Endothelial cell of umbilical vein (primary cell): ENCODE data around the gene MED8. TPM values are rescaled to one million over a fixed set of nuclear protein-coding genes. Genes with fewer than 3 reads are reported as not detected.

Source experiments
- BruUV-seq: library from RNA; stranded (reverse); fragments of 400-500 nt; replicated peaks from 2 replicates; lab custom pipeline; 2021; lab: Mats Ljungman, UMichigan
- CTCF ChIA-PET: fragments of 300-600, 350-600 bp; sonication (Branson Sonifier 250); formaldehyde crosslinking; loops from one replicate; lab custom pipeline; 2021; ENCODE audit warnings: antibody characterized with exemption, inconsistent platforms; lab: Charles Lee
- POLR2A ChIA-PET: fragments of 300-600, 350-600 bp; sonication (Branson Sonifier 250); formaldehyde crosslinking; loops from one replicate; lab custom pipeline; 2021; ENCODE audit warnings: antibody characterized with exemption, inconsistent platforms; lab: Charles Lee
- DNase-seq: peaks from one replicate; pipeline ENCODE4 v3.0.0-alpha.2; 2011; ENCODE audit warnings: low read depth, low spot score
- FAIRE-seq: peaks from 2 replicates; lab custom pipeline; 2011; peaks lifted over from hg19 to GRCh38; lab: Jason Lieb, UNC
- H2AFZ ChIP-seq: 2 replicates; pipeline ENCODE4 v1.6.0; 2012; ENCODE audit warnings: low read depth, low read length, control low read depth, inconsistent platforms
- H3K27ac ChIP-seq: 2 replicates; pipeline ENCODE4 v1.5.1; 2011; ENCODE audit warnings: low read depth, mild to moderate bottlenecking, control low read depth, low read length, moderate library complexity; ENCODE audit not compliant: insufficient read depth
- H3K27me3 ChIP-seq, 2 experiments: 2 replicates each; pipeline versions ENCODE4 v1.6.0 to v1.6.1; 2011; ENCODE audit warnings: low read length in 2 of 2, mixed read lengths in 1 of 2; ENCODE audit not compliant: control insufficient read depth in 2 of 2, insufficient read depth in 2 of 2
- H3K36me3 ChIP-seq, 2 experiments: 2 replicates in 1 of 2; 3 replicates in 1 of 2; pipeline ENCODE4 v1.5.1; 2011; ENCODE audit warnings: low read length in 2 of 2, mild to moderate bottlenecking in 1 of 2, moderate library complexity in 1 of 2; ENCODE audit not compliant: control insufficient read depth in 2 of 2, insufficient read depth in 2 of 2; ENCODE audit errors: extremely low read depth in 1 of 2
- H3K4me1 ChIP-seq: 3 replicates; pipeline ENCODE4 v1.5.1; 2011; ENCODE audit warnings: mild to moderate bottlenecking, low read length; ENCODE audit not compliant: control insufficient read depth, insufficient read depth; ENCODE audit errors: extremely low read depth
- H3K4me2 ChIP-seq: 2 replicates; pipeline ENCODE4 v1.6.1; 2011; ENCODE audit warnings: low read length, control low read depth, mixed read lengths; ENCODE audit not compliant: insufficient read depth
- H3K4me3 ChIP-seq, 3 experiments: fragments of 200-600 bp in 1 of 3; sonication (generic), shearing (Covaris generic) in 1 of 3; replicated peaks in 1 of 3; 2 replicates each; pipeline ENCODE4 v1.5.1; 2011 to 2016; ENCODE audit warnings: control low read depth in 3 of 3, low read length in 3 of 3, mild to moderate bottlenecking in 2 of 3, inconsistent platforms in 1 of 3, low read depth in 1 of 3, moderate library complexity in 1 of 3; ENCODE audit not compliant: insufficient read depth in 1 of 3
- H3K79me2 ChIP-seq: 2 replicates; pipeline ENCODE4 v1.6.0; 2012; ENCODE audit warnings: low read length, inconsistent platforms; ENCODE audit not compliant: control insufficient read depth, insufficient read depth
- H3K9ac ChIP-seq: replicated peaks from 2 replicates; pipeline ENCODE3; 2011; ENCODE audit warnings: low read length, control low read depth; ENCODE audit not compliant: insufficient read depth; ENCODE audit errors: extremely low read depth
- H3K9me1 ChIP-seq: replicated peaks from 3 replicates; pipeline ENCODE4 v1.6.0; 2011; ENCODE audit warnings: mild to moderate bottlenecking, low read length; ENCODE audit not compliant: control insufficient read depth, insufficient read depth; ENCODE audit errors: extremely low read depth
- H3K9me3 ChIP-seq: replicated peaks from 2 replicates; pipeline ENCODE4 v1.5.1; 2012; ENCODE audit warnings: low read length, inconsistent platforms; ENCODE audit not compliant: control insufficient read depth, insufficient read depth
- H4K20me1 ChIP-seq: replicated peaks from 2 replicates; pipeline ENCODE3; 2011; ENCODE audit warnings: mild to moderate bottlenecking, low read length; ENCODE audit not compliant: control insufficient read depth, insufficient read depth; ENCODE audit errors: extremely low read depth
- EZH2 ChIP-seq: IDR thresholded peaks from 2 replicates; pipeline ENCODE4 v1.6.1; 2012; ENCODE audit warnings: borderline replicate concordance, low read depth, mild to moderate bottlenecking, moderate library complexity, low read length, inconsistent platforms; ENCODE audit not compliant: severe bottlenecking
- FOS ChIP-seq: IDR thresholded peaks from 2 replicates; pipeline ENCODE4 v1.6.1; 2011; ENCODE audit warnings: mild to moderate bottlenecking, low read length, moderate library complexity, borderline replicate concordance; ENCODE audit not compliant: insufficient read depth
- GATA2 ChIP-seq: IDR thresholded peaks from 2 replicates; pipeline ENCODE4 v1.7.0; 2011; ENCODE audit warnings: low read depth, mild to moderate bottlenecking, moderate library complexity, mixed read lengths, low read length; ENCODE audit not compliant: insufficient read length, insufficient read depth
- JUN ChIP-seq: IDR thresholded peaks from 2 replicates; pipeline ENCODE4 v1.6.1; 2011; ENCODE audit warnings: borderline replicate concordance, low read depth; ENCODE audit not compliant: insufficient read length, insufficient read depth
- MYC ChIP-seq: IDR thresholded peaks from one replicate; pipeline ENCODE4 v1.6.1; 2011; ENCODE audit warnings: mild to moderate bottlenecking, low read depth, low read length
- POLR2A ChIP-seq: IDR thresholded peaks from 2 replicates; pipeline ENCODE4 v1.6.1; 2012; ENCODE audit warnings: low read depth, mild to moderate bottlenecking, control low read depth, low read length
- POLR2AphosphoS5 ChIP-seq: IDR thresholded peaks from 2 replicates; pipeline ENCODE4 v1.6.1; 2012; ENCODE audit warnings: low read depth, mild to moderate bottlenecking, control low read depth, low read length, moderate library complexity; ENCODE audit not compliant: insufficient read depth
- dilution Hi-C: fragments of 300-500 bp; cut with MboI; formaldehyde crosslinking; loops from one replicate; pipeline ENCODE4 v1.15.0; 2019; ENCODE audit warnings: low sequenced_read_pairs; ENCODE audit not compliant: extremely low pct_ligation_motif_present
- intact Hi-C: fragments of 100-400 bp; cut with micrococcal nuclease; formaldehyde crosslinking; loops from one replicate; pipeline ENCODE4 v1.10.0; 2022
- polyA plus RNA-seq, 4 experiments: library from polyadenylated mRNA; depleted of rRNA in 3 of 4; stranded (reverse) in 3 of 4; unstranded in 1 of 4; fragments of >200 nt; gene quantifications; 2 replicates each; pipeline versions ENCODE4 v1.2.1 to v1.2.3, GENCODE V29; 2011 to 2012; ENCODE audit warnings: missing spikeins in 1 of 4
- total RNA-seq: library from RNA; stranded (reverse); gene quantifications from 2 replicates; pipeline ENCODE4 v1.2.3, GENCODE V29; 2021
- TF ChIP-seq, protein P1 (sequence below), 2 donors: IDR thresholded peaks; 1 replicate in 1 of 2; 2 replicates in 1 of 2; pipeline ENCODE4 v1.5.1; 2011; ENCODE audit warnings: low read length in 2 of 2, mild to moderate bottlenecking in 2 of 2, moderate library complexity in 2 of 2, control low read depth in 1 of 2, inconsistent platforms in 1 of 2, low read depth in 1 of 2; ENCODE audit not compliant: insufficient read depth in 1 of 2; ENCODE audit errors: extremely low read depth in 1 of 2
- TF ChIP-seq, protein P2 (sequence below): IDR thresholded peaks from 2 replicates; pipeline ENCODE4 v1.6.1; 2011; ENCODE audit not compliant: insufficient read depth, insufficient read length

The MED8 gene
- total and polyA plus RNA-seq, 2 donors (not counting 3 experiments of a cell fraction or from before 2014, with no cell fraction given) = 19.6 to 45.6 TPM

DNA sequence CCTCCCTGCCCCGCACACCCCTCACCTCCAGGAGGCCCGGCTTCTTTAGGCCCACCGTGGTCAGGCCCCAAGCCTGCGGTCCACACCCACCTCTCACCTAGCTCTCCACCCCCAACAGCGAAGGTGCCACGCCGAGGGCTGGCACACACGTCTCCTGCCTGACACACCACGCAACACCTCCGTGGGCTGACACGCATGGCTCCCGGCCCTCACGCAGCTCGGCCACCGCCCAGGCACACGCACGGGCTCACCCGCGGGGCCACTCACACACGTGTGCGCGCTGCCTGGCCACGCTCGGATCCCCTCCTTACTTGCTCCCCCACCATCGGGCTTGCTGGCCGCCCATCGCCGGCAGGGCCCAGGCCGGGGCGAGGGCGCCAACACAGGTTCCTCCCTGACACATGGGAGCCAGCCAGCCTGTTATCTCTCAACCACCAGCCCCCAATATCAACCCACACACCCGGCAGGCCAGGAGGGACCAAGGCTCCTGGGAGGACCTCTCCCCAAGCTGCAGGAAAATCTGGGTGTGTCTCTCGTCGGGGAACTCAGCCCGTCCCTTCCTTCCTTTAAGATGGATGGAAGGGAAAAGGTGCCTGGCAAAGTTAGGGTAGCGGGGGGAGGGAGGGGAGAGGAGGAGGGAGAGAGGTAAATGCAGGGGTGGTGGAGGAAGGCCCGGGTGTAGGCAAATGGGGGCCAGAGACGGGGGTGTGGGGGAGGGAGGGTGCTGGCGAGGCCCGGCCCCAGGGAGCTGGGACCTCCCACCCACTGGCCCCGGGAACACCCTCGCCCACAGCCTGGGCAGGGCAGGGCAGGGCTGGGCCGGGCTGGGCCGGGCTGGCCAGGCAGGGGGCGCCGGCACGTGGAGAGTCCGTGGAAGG, 22.3 kb downstream of the MED8 start:
- Histone ChIP-seq H3K4me1 (peaks cover 22% of the 10 kb centered on the region), H3K9me1 (no peaks in the 10 kb centered on the region), H3K79me2 (peaks cover 46% of the 10 kb centered on the region), H3K9ac (peak overlapping the region; percentile 81), H3K4me2 (peak overlapping the region; percentile 61), H3K4me3 (peak overlapping the region; percentile 70 to 85 (median 72)), H4K20me1 (no peaks in the 10 kb centered on the region), H3K9me3 (no peaks in the 10 kb centered on the region), H3K27me3 (no peaks in the 10 kb centered on the region), H3K27ac (peak overlapping the region; percentile 57), H2AFZ (no peak overlapping the region), H3K36me3 (peaks cover 10 to 18% of the 10 kb centered on the region in 2 experiments)
- TF ChIP-seq FOS = no peak
- TF ChIP-seq JUN = no peak
- TF ChIP-seq, protein P1, sequence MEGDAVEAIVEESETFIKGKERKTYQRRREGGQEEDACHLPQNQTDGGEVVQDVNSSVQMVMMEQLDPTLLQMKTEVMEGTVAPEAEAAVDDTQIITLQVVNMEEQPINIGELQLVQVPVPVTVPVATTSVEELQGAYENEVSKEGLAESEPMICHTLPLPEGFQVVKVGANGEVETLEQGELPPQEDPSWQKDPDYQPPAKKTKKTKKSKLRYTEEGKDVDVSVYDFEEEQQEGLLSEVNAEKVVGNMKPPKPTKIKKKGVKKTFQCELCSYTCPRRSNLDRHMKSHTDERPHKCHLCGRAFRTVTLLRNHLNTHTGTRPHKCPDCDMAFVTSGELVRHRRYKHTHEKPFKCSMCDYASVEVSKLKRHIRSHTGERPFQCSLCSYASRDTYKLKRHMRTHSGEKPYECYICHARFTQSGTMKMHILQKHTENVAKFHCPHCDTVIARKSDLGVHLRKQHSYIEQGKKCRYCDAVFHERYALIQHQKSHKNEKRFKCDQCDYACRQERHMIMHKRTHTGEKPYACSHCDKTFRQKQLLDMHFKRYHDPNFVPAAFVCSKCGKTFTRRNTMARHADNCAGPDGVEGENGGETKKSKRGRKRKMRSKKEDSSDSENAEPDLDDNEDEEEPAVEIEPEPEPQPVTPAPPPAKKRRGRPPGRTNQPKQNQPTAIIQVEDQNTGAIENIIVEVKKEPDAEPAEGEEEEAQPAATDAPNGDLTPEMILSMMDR (IDR thresholded peaks at IDR 0.05; ENCODE audit: extremely low read depth in 1 of 2, insufficient read depth in 1 of 2, low read depth in 1 of 2, low read length in 2 of 2) = peak in 1 of 2 donors; percentile 3
- peak; percentile 15 for TF ChIP-seq POLR2A
- TF ChIP-seq, protein P2, sequence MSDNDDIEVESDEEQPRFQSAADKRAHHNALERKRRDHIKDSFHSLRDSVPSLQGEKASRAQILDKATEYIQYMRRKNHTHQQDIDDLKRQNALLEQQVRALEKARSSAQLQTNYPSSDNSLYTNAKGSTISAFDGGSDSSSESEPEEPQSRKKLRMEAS = no peak
- no peak for TF ChIP-seq EZH2
- TF ChIP-seq MYC = no peak
- peak; percentile 9 for TF ChIP-seq POLR2AphosphoS5
- TF ChIP-seq GATA2 = no peak
- ChIA-PET POLR2A (interaction anchor here (1.0 to 1.5 kb wide), 3 partner anchors 9 to 137 kb away, joined by 3 to 6 read pairs (median 4); partner anchors contain the start of gene CDC20), CTCF (interaction anchor here (0.6 to 2.0 kb wide), 10 partner anchors 9 to 140 kb away, joined by 3 to 19 read pairs (median 4); no protein-coding TSS in a partner anchor)
- TSS peak; percentile 26 for BruUV-seq
- dilution Hi-C loops = no loop called here
- DNase-seq (peak; percentile 37), FAIRE-seq (peak; percentile 28)
- intact Hi-C loops = loop anchor here (1.0 to 5.0 kb wide), 3 partner anchors 9 to 140 kb away; partner anchors contain the start of gene CDC20
